H1 (cell line): Measurements from ENCODE around the gene MRPL19. TPM values are rescaled to one million over a fixed set of nuclear protein-coding genes. Genes with fewer than 3 reads are reported as not detected.

Experiments
- CTCF ChIA-PET: fragments of 300-600 bp; sonication (Branson Sonifier 250); formaldehyde crosslinking; loops from one replicate; lab custom pipeline; 2021; ENCODE audit not compliant: partially characterized antibody; lab: Charles Lee
- POLR2A ChIA-PET: fragments of 300-600 bp; sonication (Branson Sonifier 250); formaldehyde crosslinking; loops from one replicate; lab custom pipeline; 2021; ENCODE audit warnings: inconsistent platforms; ENCODE audit not compliant: partially characterized antibody; lab: Charles Lee
- DNase-seq, 2 experiments: peaks; one replicate each; pipeline versions ENCODE4 v3.0.0 to v3.0.0-alpha.2; 2010 to 2022; ENCODE audit warnings: low spot score in 2 of 2, low read depth in 1 of 2, mixed read lengths in 1 of 2
- FAIRE-seq: peaks from 2 replicates; lab custom pipeline; 2011; peaks lifted over from hg19 to GRCh38; lab: Jason Lieb, UNC
- H2AFZ ChIP-seq: 2 replicates; pipeline ENCODE4 v1.8.1; 2012; ENCODE audit warnings: low read length, inconsistent platforms
- H2AK5ac ChIP-seq: 2 replicates; pipeline ENCODE4 v1.6.1; 2013; ENCODE audit warnings: low read depth, low read length
- H2BK120ac ChIP-seq: replicated peaks from 2 replicates; pipeline ENCODE3; 2013; ENCODE audit warnings: low read depth, low read length, inconsistent platforms
- H2BK12ac ChIP-seq: 2 replicates; pipeline ENCODE4 v1.6.1; 2013; ENCODE audit warnings: low read depth, low read length
- H2BK15ac ChIP-seq: 2 replicates; pipeline ENCODE4 v1.6.1; 2013; ENCODE audit warnings: low read length
- H2BK20ac ChIP-seq: 2 replicates; pipeline ENCODE4 v1.6.1; 2013; ENCODE audit warnings: low read length
- H2BK5ac ChIP-seq: 2 replicates; pipeline ENCODE4 v1.6.1; 2013; ENCODE audit warnings: low read depth, low read length
- H3K14ac ChIP-seq: 2 replicates; pipeline ENCODE4 v1.6.1; 2013; ENCODE audit warnings: inconsistent platforms; ENCODE audit not compliant: insufficient read length
- H3K18ac ChIP-seq: 2 replicates; pipeline ENCODE4 v1.6.1; 2013; ENCODE audit warnings: low read length; ENCODE audit errors: extremely low read depth
- H3K23ac ChIP-seq: 2 replicates; pipeline ENCODE4 v1.6.1; 2013; ENCODE audit warnings: inconsistent platforms; ENCODE audit not compliant: insufficient read length
- H3K23me2 ChIP-seq: 2 replicates; pipeline ENCODE4 v1.6.1; 2013; ENCODE audit warnings: low read depth, low read length
- H3K27ac ChIP-seq: 2 replicates; pipeline ENCODE4 v1.6.1; 2011; ENCODE audit warnings: low read depth, low read length, inconsistent platforms
- H3K27me3 ChIP-seq, 4 experiments: replicated peaks in 1 of 4; 1 replicate in 1 of 4; 2 replicates in 3 of 4; pipeline versions ENCODE4 v1.6.1 to v1.8.1; 2011 to 2013; ENCODE audit warnings: low read length in 3 of 4, mild to moderate bottlenecking in 3 of 4, inconsistent platforms in 2 of 4, mixed read lengths in 2 of 4, moderate library complexity in 1 of 4; ENCODE audit not compliant: control insufficient read depth in 3 of 4, insufficient read depth in 3 of 4; ENCODE audit errors: extremely low read depth in 1 of 4
- H3K36me3 ChIP-seq, 4 experiments: 2 replicates each; pipeline versions ENCODE4 v1.6.1 to v1.8.1; 2011 to 2013; ENCODE audit warnings: mild to moderate bottlenecking in 4 of 4, low read length in 3 of 4, moderate library complexity in 2 of 4, control low read depth in 1 of 4, inconsistent platforms in 1 of 4; ENCODE audit not compliant: insufficient read depth in 4 of 4, control insufficient read depth in 2 of 4
- H3K4ac ChIP-seq: replicated peaks from 2 replicates; pipeline ENCODE3; 2013; ENCODE audit warnings: low read length, low read depth, mixed read lengths, inconsistent platforms; ENCODE audit not compliant: insufficient read length
- H3K4me1 ChIP-seq, 4 experiments: replicated peaks in 1 of 4; 1 replicate in 1 of 4; 2 replicates in 3 of 4; pipeline versions ENCODE4 v1.6.1 to v1.8.1; 2011 to 2013; ENCODE audit warnings: low read length in 3 of 4, inconsistent platforms in 2 of 4, mixed read lengths in 1 of 4; ENCODE audit not compliant: insufficient read depth in 4 of 4, control insufficient read depth in 3 of 4
- H3K4me2 ChIP-seq, 2 experiments: 2 replicates each; pipeline versions ENCODE4 v1.6.1 to v1.8.1; 2011 to 2013; ENCODE audit warnings: low read depth in 2 of 2, low read length in 2 of 2, control low read depth in 1 of 2, inconsistent platforms in 1 of 2, mild to moderate bottlenecking in 1 of 2; ENCODE audit not compliant: insufficient read depth in 1 of 2
- H3K4me3 ChIP-seq, 4 experiments: fragments of 200-600, 300-600 bp in 1 of 4; sonication (generic), shearing (Covaris generic), sonication (Bioruptor Twin) in 1 of 4; 2 replicates each; pipeline versions ENCODE4 v1.5.1 to v1.8.1; 2011 to 2016; ENCODE audit warnings: low read length in 4 of 4, low read depth in 3 of 4, control low read depth in 2 of 4, inconsistent platforms in 2 of 4, mild to moderate bottlenecking in 2 of 4, mixed read lengths in 1 of 4, moderate library complexity in 1 of 4; ENCODE audit not compliant: insufficient read depth in 2 of 4; ENCODE audit errors: extremely low read depth in 1 of 4
- H3K56ac ChIP-seq: replicated peaks from 2 replicates; pipeline ENCODE3; 2013; ENCODE audit warnings: low read depth, mild to moderate bottlenecking, mixed read lengths, low read length, inconsistent platforms; ENCODE audit not compliant: insufficient read length
- H3K79me1 ChIP-seq: 2 replicates; pipeline ENCODE4 v1.6.1; 2013; ENCODE audit warnings: low read depth, low read length, control low read depth
- H3K79me2 ChIP-seq, 2 experiments: 2 replicates each; pipeline versions ENCODE4 v1.6.1 to v1.8.1; 2012 to 2013; ENCODE audit warnings: low read length in 2 of 2, mild to moderate bottlenecking in 2 of 2, inconsistent platforms in 1 of 2; ENCODE audit not compliant: insufficient read depth in 2 of 2, control insufficient read depth in 1 of 2
- H3K9ac ChIP-seq, 4 experiments: replicated peaks in 1 of 4; 1 replicate in 1 of 4; 2 replicates in 3 of 4; pipeline versions ENCODE4 v1.6.1 to v1.8.1; 2011 to 2013; ENCODE audit warnings: low read depth in 3 of 4, low read length in 3 of 4, control low read depth in 2 of 4, mild to moderate bottlenecking in 2 of 4, moderate library complexity in 2 of 4, inconsistent platforms in 1 of 4; ENCODE audit errors: extremely low read depth in 1 of 4
- H3K9me3 ChIP-seq, 2 experiments: 2 replicates each; pipeline versions ENCODE4 v1.6.1 to v1.8.1; 2012 to 2013; ENCODE audit warnings: mild to moderate bottlenecking in 2 of 2, moderate library complexity in 2 of 2, control low read depth in 1 of 2, inconsistent platforms in 1 of 2, low read depth in 1 of 2, low read length in 1 of 2, mixed read lengths in 1 of 2; ENCODE audit not compliant: insufficient read depth in 2 of 2
- H4K20me1 ChIP-seq, 2 experiments: replicated peaks in 1 of 2; 2 replicates each; pipeline versions ENCODE3 to v1.8.1; 2011 to 2013; ENCODE audit warnings: inconsistent platforms in 2 of 2, low read length in 2 of 2, mild to moderate bottlenecking in 1 of 2; ENCODE audit not compliant: insufficient read depth in 2 of 2, control insufficient read depth in 1 of 2
- H4K5ac ChIP-seq: 2 replicates; pipeline ENCODE4 v1.6.1; 2013; ENCODE audit warnings: low read length, low read depth, mixed read lengths, inconsistent platforms; ENCODE audit not compliant: insufficient read length
- H4K8ac ChIP-seq: 2 replicates; pipeline ENCODE4 v1.8.0; 2013; ENCODE audit warnings: mild to moderate bottlenecking, moderate library complexity, low read length, inconsistent platforms; ENCODE audit not compliant: insufficient read depth; ENCODE audit errors: extremely low read depth
- H4K91ac ChIP-seq: replicated peaks from 2 replicates; pipeline ENCODE3; 2013; ENCODE audit warnings: low read length, mixed read lengths, inconsistent platforms; ENCODE audit not compliant: insufficient read length
- CREB1 ChIP-seq: IDR thresholded peaks from 2 replicates; pipeline ENCODE4 v1.6.1; 2012; ENCODE audit warnings: inconsistent platforms
- CTCF ChIP-seq, 3 experiments: IDR thresholded peaks; 1 replicate in 2 of 3; 2 replicates in 1 of 3; pipeline versions ENCODE4 v1.5.1 to v1.6.1; 2011; ENCODE audit warnings: low read length in 3 of 3, mild to moderate bottlenecking in 3 of 3, inconsistent platforms in 2 of 3, low read depth in 1 of 3, moderate library complexity in 1 of 3; ENCODE audit not compliant: insufficient read depth in 1 of 3; ENCODE audit errors: control extremely low read depth in 1 of 3
- FOSL1 ChIP-seq: IDR thresholded peaks from 2 replicates; pipeline ENCODE4 v1.6.1; 2011; ENCODE audit warnings: mild to moderate bottlenecking, low read depth, low read length, moderate library complexity; ENCODE audit not compliant: insufficient read depth
- POU5F1 ChIP-seq: IDR thresholded peaks from 2 replicates; pipeline ENCODE4 v1.6.1; 2011; ENCODE audit warnings: low read depth, mild to moderate bottlenecking, low read length, moderate library complexity
- RBBP5 ChIP-seq: IDR thresholded peaks from 2 replicates; pipeline ENCODE4 v1.7.1; 2012; ENCODE audit warnings: low read depth, mild to moderate bottlenecking, inconsistent platforms, low read length, moderate library complexity, borderline replicate concordance
- RXRA ChIP-seq: IDR thresholded peaks from 2 replicates; pipeline ENCODE4 v1.6.1; 2011; ENCODE audit warnings: low read depth, mild to moderate bottlenecking, low read length, moderate library complexity; ENCODE audit not compliant: insufficient read depth
- SP2 ChIP-seq: IDR thresholded peaks from 2 replicates; pipeline ENCODE4 v1.6.1; 2012; ENCODE audit warnings: mild to moderate bottlenecking, low read length, inconsistent platforms
- TBP ChIP-seq: IDR thresholded peaks from 2 replicates; pipeline ENCODE4 v1.6.1; 2011; ENCODE audit warnings: low read depth, low read length, improper control_type of control experiment
- WGBS, 2 experiments: shearing (Covaris generic) in 1 of 2; methylation state at CpG; one replicate each; pipeline versions ENCODE4 v1.1.6 to v1.1.7; 2013 to 2015; ENCODE audit warnings: low lambda C conversion rate in 2 of 2, mixed read lengths in 2 of 2, inconsistent platforms in 1 of 2, low coverage in 1 of 2, missing lambda C conversion rate in 1 of 2; ENCODE audit not compliant: insufficient replicate concordance in 2 of 2, insufficient coverage in 1 of 2, insufficient read length in 1 of 2; ENCODE audit errors: extremely low coverage in 1 of 2, missing lambda C conversion rate in 1 of 2; 5-methylcytosine and 5-hydroxymethylcytosine counted together
- polyA plus RNA-seq, 7 experiments: library from polyadenylated mRNA; depleted of rRNA in 3 of 7; stranded (reverse) in 5 of 7; unstranded in 2 of 7; fragments of >200 nt in 5 of 7; fragments of 200-250 nt in 2 of 7; gene quantifications; 1 replicate in 5 of 7; 2 replicates in 1 of 7; 4 replicates in 1 of 7; pipeline versions ENCODE4 v1.2.1 to v1.2.3, GENCODE V29; 2011 to 2013; ENCODE audit warnings: missing spikeins in 2 of 7, mixed read lengths in 2 of 7
- total RNA-seq: library from RNA; stranded (reverse); fragmentation: NEBNext Ultra II Directional; extraction: Animal tissue kit (Norgen Biotek cat#: 25700); gene quantifications from 2 replicates; pipeline ENCODE4 v1.2.1, GENCODE V29; 2021
- TF ChIP-seq, protein P1 (sequence below): IDR thresholded peaks from 2 replicates; pipeline ENCODE4 v1.6.1; 2012; ENCODE audit warnings: inconsistent platforms

MRPL19 gene
- total and polyA plus RNA-seq, 2 of the 8 experiments (the other 6 are each of a cell fraction or from before 2014, with no cell fraction given): 18.1 to 75.2 TPM

- Histone ChIP-seq H3K4me2 (no peak overlapping the region), H4K8ac (no peak overlapping the region), H3K36me3 (peaks cover 10 to 71% (median 28%) of the 10 kb centered on the region in 4 experiments; a peak in 7 of 8 replicates), H3K4me3 (no peak overlapping the region), H4K20me1 (peaks cover 0 to 6% of the 10 kb centered on the region in 2 experiments), H3K4me1 (peaks cover 0 to 4% (median 0%) of the 10 kb centered on the region in 4 experiments; a peak in 1 of 7 replicates), H3K79me2 (peaks cover 0 to 26% of the 10 kb centered on the region in 2 experiments; a peak in 2 of 4 replicates), H3K23me2 (no peaks in the 10 kb centered on the region), H3K4ac (no peak overlapping the region), H3K23ac (no peak overlapping the region), H3K18ac (no peak overlapping the region), H2AFZ (no peak overlapping the region), H4K91ac (no peak overlapping the region), H2BK12ac (no peak overlapping the region), H3K27me3 (no peaks in the 10 kb centered on the region), H3K56ac (no peak overlapping the region), H2AK5ac (no peak overlapping the region), H2BK15ac (no peak overlapping the region)
- no peak for FAIRE-seq
- ChIA-PET POLR2A (interaction anchor here (0.7 to 2.2 kb wide), 2 partner anchors 9 to 631 kb away, joined by 3 to 11 read pairs; partner anchors contain the start of gene MRPL19), CTCF (interaction anchor here (0.8 to 3.7 kb wide), 5 partner anchors 8 to 187 kb away, joined by 3 to 17 read pairs (median 4); partner anchors contain the start of gene MRPL19)
- 87% methylated on average over 1 of the region's 1 CpG; no CpG with 5 or more reads in 1 of the 2 experiments for WGBS, 2 experiments
- no peak for TF ChIP-seq FOSL1
- no peak for TF ChIP-seq CREB1
- TF ChIP-seq TBP: no peak
- TF ChIP-seq POU5F1: no peak
- TF ChIP-seq SP2: no peak
- TF ChIP-seq RBBP5: no peak
- TF ChIP-seq RXRA: no peak
- TF ChIP-seq, protein P1, sequence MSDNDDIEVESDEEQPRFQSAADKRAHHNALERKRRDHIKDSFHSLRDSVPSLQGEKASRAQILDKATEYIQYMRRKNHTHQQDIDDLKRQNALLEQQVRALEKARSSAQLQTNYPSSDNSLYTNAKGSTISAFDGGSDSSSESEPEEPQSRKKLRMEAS: no peak
- no peak for TF ChIP-seq CTCF (IDR thresholded peaks at IDR 0.05; ENCODE audit: control extremely low read depth in 1 of 3, insufficient read depth in 1 of 3, low read depth in 1 of 3, low read length in 3 of 3)
- TF ChIP-seq, all 59 proteins: peak for 0
- DNase-seq: no peak
- Histone ChIP-seq H3K9me3 (no peaks in the 10 kb centered on the region), H3K79me1 (no peaks in the 10 kb centered on the region), H3K27ac (no peak overlapping the region), H3K14ac (no peak overlapping the region), H2BK5ac (no peak overlapping the region), H2BK20ac (no peak overlapping the region), H3K9ac (no peak overlapping the region), H4K5ac (no peak overlapping the region), H2BK120ac (no peak overlapping the region)
Measured at GRCh38 chr2:75656563-75656962, 10.0 kb downstream of the MRPL19 start.
